Transverse colon (tissue), 4 donors: Measurements from ENCODE around the gene GOLT1A. TPM values are rescaled to one million over a fixed set of nuclear protein-coding genes. Genes with fewer than 3 reads are reported as not detected.

Experiments
- DNase-seq: peaks from one replicate; pipeline ENCODE4 v3.0.0-alpha.2; 2019
- H3K27ac ChIP-seq, 4 donors: fragments of 200-600 bp; sonication (generic); 2 replicates each; pipeline ENCODE4 v1.5.1; 2016 to 2018; ENCODE audit warnings: inconsistent platforms in 4 of 4
- H3K27me3 ChIP-seq: fragments of 200-600 bp; sonication (generic); 2 replicates; pipeline ENCODE4 v1.5.1; 2017; ENCODE audit warnings: inconsistent platforms
- H3K36me3 ChIP-seq, 4 donors: fragments of 200-600 bp; sonication (generic); 2 replicates each; pipeline ENCODE4 v1.5.1; 2017 to 2019; ENCODE audit warnings: inconsistent platforms in 4 of 4
- H3K4me1 ChIP-seq, 4 donors: fragments of 200-600 bp; sonication (generic); 2 replicates each; pipeline ENCODE4 v1.5.1; 2017 to 2020; ENCODE audit warnings: inconsistent platforms in 4 of 4
- H3K4me3 ChIP-seq, 4 donors: fragments of 200-600 bp; sonication (generic); 1 replicate in 1 of 4; 2 replicates in 3 of 4; pipeline versions ENCODE4 v1.5.1 to v1.6.1; 2017 to 2019; ENCODE audit warnings: inconsistent platforms in 4 of 4
- H3K9me3 ChIP-seq, 2 donors: fragments of 200-600 bp; sonication (generic); 2 replicates each; pipeline ENCODE4 v1.5.1; 2017 to 2019; ENCODE audit warnings: inconsistent platforms in 2 of 2
- CTCF ChIP-seq, 5 experiments: fragments of 200-600 bp in 3 of 5; fragments of 450-650 bp in 2 of 5; sonication (generic) in 3 of 5; IDR thresholded peaks; 1 replicate in 2 of 5; 2 replicates in 3 of 5; pipeline ENCODE4 v1.5.1; 2016 to 2017; ENCODE audit warnings: antibody characterized with exemption in 5 of 5, inconsistent platforms in 3 of 5, mild to moderate bottlenecking in 2 of 5, moderate library complexity in 1 of 5
- EP300 ChIP-seq: sonication (generic); formaldehyde crosslinking; IDR thresholded peaks from one replicate; pipeline ENCODE4 v1.6.1; 2017; ENCODE audit warnings: antibody characterized with exemption, low read depth
- POLR2A ChIP-seq: fragments of 450-650 bp; IDR thresholded peaks from one replicate; pipeline ENCODE4 v1.6.1; 2016; ENCODE audit warnings: antibody characterized with exemption, mild to moderate bottlenecking, moderate library complexity
- POLR2AphosphoS5 ChIP-seq, 3 donors: sonication (generic); formaldehyde crosslinking; IDR thresholded peaks; one replicate each; pipeline ENCODE4 v1.6.1; 2016; ENCODE audit warnings: antibody characterized with exemption in 3 of 3
- WGBS, 2 donors: methylation state at CpG; one replicate each; pipeline ENCODE4 v1.1.5; 2018; ENCODE audit warnings: low coverage in 1 of 2; 5-methylcytosine and 5-hydroxymethylcytosine counted together
- in situ Hi-C, 4 donors: fragments of 200-750 bp; cut with MboI; loops; one replicate each; pipeline versions ENCODE4 v1.15.0 to v1.15.1; 2017; ENCODE audit warnings: low sequenced_read_pairs in 3 of 4, low pct_ligation_motif_present in 1 of 4, low pct_unique_long_range_greater_than_20kb in 1 of 4
- intact Hi-C: fragments of 100-400 bp; cut with DNase I; formaldehyde crosslinking; loops from one replicate; pipeline ENCODE4 v1.15.1; 2023; ENCODE audit warnings: low total_unique reads
- total RNA-seq, 4 donors: library from RNA; depleted of rRNA; stranded (reverse); fragments of >200 nt; gene quantifications; one replicate each; pipeline ENCODE4 v1.1.0, GENCODE V29; 2016

Gene GOLT1A
- total RNA-seq, 4 donors from 2014 or later, result 9.7 to 13.8 TPM; not detected in 2

GRCh38 chr1:204194080-204194479 is 19.7 kb downstream of the GOLT1A start:
- Histone ChIP-seq H3K4me1 (peaks cover 0 to 10% (median 6%) of the 10 kb centered on the region in 4 donors), H3K4me3 (no peak overlapping the region), H3K9me3 (no peaks in the 10 kb centered on the region), H3K36me3 (no peaks in the 10 kb centered on the region), H3K27ac (no peak overlapping the region), H3K27me3 (peaks cover 40% of the 10 kb centered on the region)
- 54% methylated on average over 2 of the region's 2 CpGs; no CpG with 5 or more reads in 1 of the 2 donors for WGBS, 2 donors
- no peak for DNase-seq
- TF ChIP-seq CTCF (IDR thresholded peaks at IDR 0.05) (no peak), POLR2A (no peak), POLR2AphosphoS5 (IDR thresholded peaks at IDR 0.05) (no peak), EP300 (no peak)
- intact Hi-C loops (no loop called here), in situ Hi-C loops (no loop called here)

- WGBS, 2 donors, result 71 to 79% methylated on average over 1 to 3 of the region's 3 CpGs
- Histone ChIP-seq H3K9me3 (no peaks in the 10 kb centered on the region), H3K27ac (no peak overlapping the region), H3K4me3 (no peak overlapping the region), H3K27me3 (peaks cover 53% of the 10 kb centered on the region), H3K36me3 (no peaks in the 10 kb centered on the region), H3K4me1 (peaks cover 0 to 10% (median 6%) of the 10 kb centered on the region in 4 donors)
- DNase-seq, result no peak
- in situ Hi-C loops, result no loop called here
- TF ChIP-seq EP300 (no peak), CTCF (IDR thresholded peaks at IDR 0.05) (no peak), POLR2A (no peak), POLR2AphosphoS5 (IDR thresholded peaks at IDR 0.05) (no peak)
- intact Hi-C loops, result no loop called here
Measured at GRCh38 chr1:204192589-204193352, 21.0 kb downstream of the GOLT1A start.

GRCh38 chr1:204192046-204192445 is 21.7 kb downstream of the GOLT1A start:
- WGBS, 2 donors, result 93 to 100% methylated on average over 2 of the region's 2 CpGs
- TF ChIP-seq POLR2AphosphoS5 (IDR thresholded peaks at IDR 0.05) (no peak), POLR2A (no peak), EP300 (no peak), CTCF (IDR thresholded peaks at IDR 0.05) (no peak)
- intact Hi-C loops (no loop called here), in situ Hi-C loops (no loop called here)
- Histone ChIP-seq H3K4me3 (no peak overlapping the region), H3K9me3 (no peaks in the 10 kb centered on the region), H3K4me1 (peaks cover 0 to 10% (median 6%) of the 10 kb centered on the region in 4 donors), H3K27ac (no peak overlapping the region), H3K36me3 (no peaks in the 10 kb centered on the region), H3K27me3 (peaks cover 60% of the 10 kb centered on the region)
- DNase-seq, result no peak

GRCh38 chr1:204191456-204191855 is 22.3 kb downstream of the GOLT1A start:
- intact Hi-C loops, result no loop called here
- H3K36me3 ChIP-seq, result no peaks in the 10 kb centered on the region
- 61% methylated on average over 7 of the region's 7 CpGs; no CpG with 5 or more reads in 1 of the 2 donors for WGBS, 2 donors
- peaks cover 0 to 10% (median 6%) of the 10 kb centered on the region in 4 donors for H3K4me1 ChIP-seq
- in situ Hi-C loops, result no loop called here
- H3K27ac ChIP-seq, result no peak overlapping the region
- H3K9me3 ChIP-seq, result no peaks in the 10 kb centered on the region
- H3K4me3 ChIP-seq, result no peak overlapping the region
- no peak for DNase-seq
- TF ChIP-seq CTCF (IDR thresholded peaks at IDR 0.05) (no peak), EP300 (no peak), POLR2AphosphoS5 (IDR thresholded peaks at IDR 0.05) (no peak), POLR2A (no peak)
- H3K27me3 ChIP-seq, result peaks cover 60% of the 10 kb centered on the region
